ENCODE data around the gene P3H2.

Gene P3H2

GRCh38 chr3:190017521-190018288, 103.0 kb downstream of the P3H2 start:
- no peak for DNase-seq (ENCODE audit: low read depth)

GRCh38 chr3:190016966-190017365, 103.7 kb downstream of the P3H2 start:
- no peak for DNase-seq (ENCODE audit: low read depth)

- DNase-seq (ENCODE audit: low read depth), result no peak
These were observed 105.8 kb downstream of the P3H2 start for GRCh38 chr3:190014940-190015339.

- DNase-seq (ENCODE audit: low read depth), result no peak
These were observed 106.5 kb downstream of the P3H2 start for GRCh38 chr3:190013943-190014924.

- DNase-seq (ENCODE audit: low read depth), result no peak
These were observed 107.9 kb downstream of the P3H2 start for GRCh38 chr3:190012784-190013183.

- DNase-seq (ENCODE audit: low read depth), result no peak
These were observed 108.3 kb downstream of the P3H2 start for GRCh38 chr3:190012314-190012782.

GRCh38 chr3:190010486-190010885, 110.2 kb downstream of the P3H2 start:
- DNase-seq (ENCODE audit: low read depth), result no peak

GRCh38 chr3:190009614-190010013, 111.1 kb downstream of the P3H2 start:
- no peak for DNase-seq (ENCODE audit: low read depth)

- no peak for DNase-seq (ENCODE audit: low read depth)
These were observed 112.3 kb downstream of the P3H2 start for GRCh38 chr3:190008432-190008831.

GRCh38 chr3:190005343-190006113, 115.2 kb downstream of the P3H2 start:
- DNase-seq (ENCODE audit: low read depth), result no peak

GRCh38 chr3:190004656-190005055, 116.0 kb downstream of the P3H2 start:
- DNase-seq (ENCODE audit: low read depth), result no peak

- DNase-seq (ENCODE audit: low read depth), result no peak
These were observed 117.0 kb downstream of the P3H2 start for GRCh38 chr3:190003681-190004123.

- DNase-seq (ENCODE audit: low read depth), result no peak
These were observed 117.6 kb downstream of the P3H2 start for GRCh38 chr3:190003068-190003467.

GRCh38 chr3:190001426-190001825, 119.3 kb downstream of the P3H2 start:
- no peak for DNase-seq (ENCODE audit: low read depth)

GRCh38 chr3:190000861-190001196, 119.9 kb downstream of the P3H2 start:
- DNase-seq (ENCODE audit: low read depth), result no peak

- DNase-seq (ENCODE audit: low read depth), result no peak
These were observed 120.4 kb downstream of the P3H2 start for GRCh38 chr3:190000187-190000860.

GRCh38 chr3:189999718-190000117, 121.0 kb downstream of the P3H2 start:
- no peak for DNase-seq (ENCODE audit: low read depth)

GRCh38 chr3:189995129-189995528, 125.6 kb downstream of the P3H2 start:
- no peak for DNase-seq (ENCODE audit: low read depth)

GRCh38 chr3:189990826-189991225, 129.9 kb downstream of the P3H2 start:
- DNase-seq (ENCODE audit: low read depth), result no peak

GRCh38 chr3:189988854-189989253, 131.8 kb downstream of the P3H2 start:
- no peak for DNase-seq (ENCODE audit: low read depth)

GRCh38 chr3:189988322-189988721, 132.4 kb downstream of the P3H2 start:
- no peak for DNase-seq (ENCODE audit: low read depth)

- no peak for DNase-seq (ENCODE audit: low read depth)
These were observed 134.7 kb downstream of the P3H2 start for GRCh38 chr3:189985948-189986347.

All from stimulated activated CD8-positive, alpha-beta memory T cell treated with anti-CD3 and anti-CD28 coated beads, Interleukin-15, amount 100 ng/mL, for 1 hour (primary cell).